Activated B cell treated with CpG ODN at 0.5 μM for 24 hours (primary cell): ENCODE results near the gene CCN5. TPM values are rescaled to one million over a fixed set of nuclear protein-coding genes. Genes with fewer than 3 reads are reported as not detected.

Experiments
- ATAC-seq: fragments of 200-7000 bp; cut with Tn5 transposase; one replicate; pipeline ENCODE4 v1.10.0; 2021; ENCODE audit warnings: low read depth, mild to moderate bottlenecking, moderate library complexity
- CTCF ChIA-PET: fragments of 350-600 bp; sonication (Branson Sonifier 250); formaldehyde crosslinking; loops from one replicate; lab custom pipeline; 2021; ENCODE audit warnings: antibody characterized with exemption; lab: Charles Lee
- POLR2A ChIA-PET: fragments of 350-600 bp; sonication (Branson Sonifier 250); formaldehyde crosslinking; loops from one replicate; lab custom pipeline; 2021; ENCODE audit warnings: antibody characterized with exemption; lab: Charles Lee
- DNase-seq: peaks from one replicate; pipeline ENCODE4 v3.0.0; 2022
- H3K27ac Mint-ChIP-seq: one replicate; pipeline ENCODE4 v1.8.0; 2020; ENCODE audit warnings: mixed read lengths
- H3K27me3 Mint-ChIP-seq: one replicate; pipeline ENCODE4 v1.8.0; 2021; ENCODE audit warnings: mixed read lengths
- H3K36me3 Mint-ChIP-seq: one replicate; pipeline ENCODE4 v1.8.0; 2021; ENCODE audit warnings: low read depth, mixed read lengths
- H3K4me1 Mint-ChIP-seq: one replicate; pipeline ENCODE4 v1.8.0; 2021; ENCODE audit warnings: mixed read lengths
- H3K4me3 Mint-ChIP-seq: one replicate; pipeline ENCODE4 v1.8.0; 2020; ENCODE audit warnings: mild to moderate bottlenecking, mixed read lengths
- H3K9me3 Mint-ChIP-seq: one replicate; pipeline ENCODE4 v1.8.0; 2020; ENCODE audit warnings: mixed read lengths
- CTCF ChIP-seq: fragments of 200-600 bp; IDR thresholded peaks from one replicate; pipeline ENCODE4 v1.8.0; 2022; ENCODE audit warnings: antibody characterized with exemption, mild to moderate bottlenecking
- intact Hi-C: fragments of 100-400 bp; cut with micrococcal nuclease; formaldehyde crosslinking; loops from one replicate; pipeline ENCODE4 v1.15.1; 2024
- total RNA-seq: library from RNA; stranded (reverse); gene quantifications from 2 replicates; pipeline ENCODE4 v1.2.3, GENCODE V29; 2022

Gene CCN5
- total RNA-seq, 1 donor from 2014 or later, result not detected

- no peak for TF ChIP-seq CTCF
- no peak overlapping the region for H3K27ac Mint-ChIP-seq
- H3K9me3 Mint-ChIP-seq, result no peaks in the 10 kb centered on the region
- DNase-seq (no peak), ATAC-seq (no peak)
- peaks cover 14% of the 10 kb centered on the region for H3K27me3 Mint-ChIP-seq
- intact Hi-C loops, result no loop called here
- peaks cover 17% of the 10 kb centered on the region for H3K4me1 Mint-ChIP-seq
- ChIA-PET POLR2A (no interaction called here), CTCF (no interaction called here)
- H3K4me3 Mint-ChIP-seq, result no peak overlapping the region
- no peaks in the 10 kb centered on the region for H3K36me3 Mint-ChIP-seq
Measured at GRCh38 chr20:44770484-44771171, 55.5 kb downstream of the CCN5 start.

- CTCF ChIA-PET, result no interaction called here
- Mint-ChIP-seq H3K36me3 (no peaks in the 10 kb centered on the region), H3K27me3 (peaks cover 13% of the 10 kb centered on the region), H3K4me3 (no peak overlapping the region), H3K27ac (no peak overlapping the region), H3K4me1 (peaks cover 17% of the 10 kb centered on the region), H3K9me3 (no peaks in the 10 kb centered on the region)
- ATAC-seq (no peak), DNase-seq (no peak)
- intact Hi-C loops, result no loop called here
- TF ChIP-seq CTCF, result no peak
- POLR2A ChIA-PET, result no interaction called here
Measured at GRCh38 chr20:44771172-44771535, 56.0 kb downstream of the CCN5 start.

GRCh38 chr20:44772636-44773035 lies 57.5 kb downstream of the CCN5 start:
- DNase-seq (no peak), ATAC-seq (no peak)
- H3K4me3 Mint-ChIP-seq, result no peak overlapping the region
- no peak overlapping the region for H3K27ac Mint-ChIP-seq
- H3K27me3 Mint-ChIP-seq, result peaks cover 11% of the 10 kb centered on the region
- POLR2A ChIA-PET, result no interaction called here
- intact Hi-C loops, result no loop called here
- H3K4me1 Mint-ChIP-seq, result peaks cover 17% of the 10 kb centered on the region
- H3K36me3 Mint-ChIP-seq, result no peaks in the 10 kb centered on the region
- H3K9me3 Mint-ChIP-seq, result no peaks in the 10 kb centered on the region
- no peak for TF ChIP-seq CTCF
- CTCF ChIA-PET, result no interaction called here

- Mint-ChIP-seq H3K27me3 (peaks cover 16% of the 10 kb centered on the region), H3K4me3 (no peak overlapping the region), H3K9me3 (no peaks in the 10 kb centered on the region), H3K36me3 (no peaks in the 10 kb centered on the region), H3K4me1 (peaks cover 17% of the 10 kb centered on the region), H3K27ac (no peak overlapping the region)
- DNase-seq, result no peak
- TF ChIP-seq CTCF, result no peak
- ATAC-seq, result no peak
- ChIA-PET POLR2A (no interaction called here), CTCF (no interaction called here)
- intact Hi-C loops, result no loop called here
Measured at GRCh38 chr20:44773070-44773829, 58.1 kb downstream of the CCN5 start.

GRCh38 chr20:44776980-44777379 lies 61.8 kb downstream of the CCN5 start:
- DNase-seq, result no peak
- TF ChIP-seq CTCF, result no peak
- ATAC-seq, result no peak
- CTCF ChIA-PET, result no interaction called here
- Mint-ChIP-seq H3K27me3 (peaks cover 11% of the 10 kb centered on the region), H3K4me3 (no peak overlapping the region), H3K36me3 (no peaks in the 10 kb centered on the region), H3K27ac (no peak overlapping the region), H3K4me1 (no peaks in the 10 kb centered on the region), H3K9me3 (no peaks in the 10 kb centered on the region)
- POLR2A ChIA-PET, result no interaction called here
- intact Hi-C loops, result no loop called here

Other genes starting within 250 kb of the CCN5 start
- 27.5 and 27.7 TPM in 2 replicates for gene TTPAL, start 239.5 kb upstream of the CCN5 start, total RNA-seq
- gene SERINC3, start 193.3 kb upstream of the CCN5 start, total RNA-seq, result 38.1 and 41.4 TPM in 2 replicates
- gene PKIG, start 132.8 kb upstream of the CCN5 start, total RNA-seq, result 181 and 191 TPM in 2 replicates
- gene ADA, start 63.7 kb upstream of the CCN5 start, total RNA-seq, result 68.9 and 72.3 TPM in 2 replicates
- gene KCNK15, start 30.5 kb downstream of the CCN5 start, total RNA-seq, result 0.09 TPM in 1 of 2 replicates, not detected in the other
- gene RIMS4, start 95.2 kb downstream of the CCN5 start, total RNA-seq, result not detected in 2 replicates
- gene YWHAB, start 170.3 kb downstream of the CCN5 start, total RNA-seq, result 234 and 246 TPM in 2 replicates
- 49.5 and 61.1 TPM in 2 replicates for gene PABPC1L, start 194.7 kb downstream of the CCN5 start, total RNA-seq
- 18.2 and 22.7 TPM in 2 replicates for gene TOMM34, start 245.0 kb downstream of the CCN5 start, total RNA-seq